ENCODE data around the gene CCDC85C.

CCDC85C gene

DNA sequence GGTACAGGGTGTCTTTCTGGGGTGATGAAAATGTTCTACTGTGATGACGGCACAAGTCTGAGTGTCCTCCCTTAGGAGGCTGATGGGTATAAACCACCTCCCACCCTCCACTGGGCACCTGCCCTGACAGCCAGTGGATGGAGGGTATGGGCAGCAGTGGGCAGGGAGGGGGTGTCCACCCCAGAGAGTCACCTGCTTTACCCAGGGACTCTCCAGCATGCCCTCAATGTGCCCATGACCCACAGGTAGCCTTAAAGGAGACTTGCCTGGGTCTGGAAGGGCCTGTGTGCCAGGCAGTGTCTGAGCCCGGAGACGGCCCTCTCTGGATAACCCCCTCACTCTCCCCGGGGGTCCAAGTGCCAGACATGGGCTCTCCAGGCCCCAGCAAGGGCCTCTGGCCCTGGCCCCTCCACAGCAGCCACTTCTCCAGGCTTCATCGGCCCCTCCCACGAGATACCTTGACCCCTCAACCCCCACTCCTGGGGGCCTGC lies 84.0 kb downstream of the CCDC85C start:
- DNase-seq, result no peak

DNA sequence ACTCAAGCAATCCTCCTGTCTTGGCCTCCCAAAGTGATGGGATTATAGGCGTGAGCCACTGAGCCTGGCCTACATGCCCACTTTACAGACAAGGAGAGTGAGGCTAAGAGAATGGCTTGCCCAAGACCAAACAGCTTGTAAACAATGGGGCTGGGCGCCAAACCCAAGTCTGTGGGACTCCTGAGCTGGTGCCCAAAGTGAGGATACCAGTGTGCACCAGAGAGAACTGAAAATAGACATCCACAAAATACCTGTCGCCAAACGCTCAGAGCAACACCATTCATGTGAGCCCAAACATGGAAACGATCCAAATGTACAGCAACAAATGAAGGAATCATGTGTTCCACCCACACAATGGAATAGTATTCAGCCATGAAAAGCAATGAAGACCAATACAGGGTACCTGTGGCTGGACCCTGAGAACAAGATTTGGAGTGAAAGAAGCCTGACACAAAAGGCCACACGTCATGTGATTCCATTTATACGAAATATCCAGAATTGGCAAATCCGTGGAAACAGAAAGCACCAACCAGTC lies 84.6 kb downstream of the CCDC85C start:
- DNase-seq, result no peak

DNA sequence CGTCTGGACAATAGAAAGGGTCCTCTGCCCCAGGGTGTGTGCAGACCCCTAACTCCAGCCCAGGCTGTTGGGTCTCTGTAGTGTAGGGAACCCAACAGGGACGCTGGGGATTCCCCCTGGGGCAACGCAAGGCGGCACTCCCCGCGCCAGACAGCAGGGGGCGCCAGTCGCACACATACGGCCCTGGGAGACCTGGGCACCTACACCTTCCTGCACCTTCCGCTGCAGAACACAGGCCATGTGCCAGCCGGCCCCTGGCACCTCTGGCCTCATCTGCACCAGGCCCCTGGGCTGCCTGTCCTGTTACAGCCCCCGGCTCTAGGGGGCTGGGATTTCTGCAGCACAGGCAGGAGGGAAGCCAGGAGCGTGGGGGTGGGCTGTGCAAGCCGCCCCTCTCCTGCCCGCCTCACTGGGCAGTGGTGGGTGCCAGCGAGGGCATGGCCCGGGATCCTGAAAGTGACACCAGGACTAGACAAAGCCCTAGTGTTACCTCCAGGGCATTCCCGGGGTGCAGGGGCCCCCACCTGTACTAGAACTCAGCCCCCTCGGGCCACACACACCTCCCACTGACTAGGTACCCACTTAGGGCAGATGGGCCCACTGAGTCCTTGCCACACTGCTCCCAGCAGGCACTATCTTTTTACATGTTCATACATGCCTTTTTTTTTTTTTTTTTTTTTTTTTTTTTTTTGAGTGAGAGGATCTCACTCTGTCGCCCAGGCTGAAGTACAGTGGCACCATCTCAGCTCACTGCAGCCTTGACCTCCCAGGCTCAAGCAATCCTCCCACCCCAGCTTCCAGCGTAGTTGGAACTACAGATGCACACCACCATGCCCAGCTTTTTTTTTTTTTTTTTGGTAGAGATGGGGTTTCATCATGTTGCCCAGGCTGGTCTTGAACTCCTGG lies 85.3 kb downstream of the CCDC85C start:
- DNase-seq, result peak; percentile 51

DNA sequence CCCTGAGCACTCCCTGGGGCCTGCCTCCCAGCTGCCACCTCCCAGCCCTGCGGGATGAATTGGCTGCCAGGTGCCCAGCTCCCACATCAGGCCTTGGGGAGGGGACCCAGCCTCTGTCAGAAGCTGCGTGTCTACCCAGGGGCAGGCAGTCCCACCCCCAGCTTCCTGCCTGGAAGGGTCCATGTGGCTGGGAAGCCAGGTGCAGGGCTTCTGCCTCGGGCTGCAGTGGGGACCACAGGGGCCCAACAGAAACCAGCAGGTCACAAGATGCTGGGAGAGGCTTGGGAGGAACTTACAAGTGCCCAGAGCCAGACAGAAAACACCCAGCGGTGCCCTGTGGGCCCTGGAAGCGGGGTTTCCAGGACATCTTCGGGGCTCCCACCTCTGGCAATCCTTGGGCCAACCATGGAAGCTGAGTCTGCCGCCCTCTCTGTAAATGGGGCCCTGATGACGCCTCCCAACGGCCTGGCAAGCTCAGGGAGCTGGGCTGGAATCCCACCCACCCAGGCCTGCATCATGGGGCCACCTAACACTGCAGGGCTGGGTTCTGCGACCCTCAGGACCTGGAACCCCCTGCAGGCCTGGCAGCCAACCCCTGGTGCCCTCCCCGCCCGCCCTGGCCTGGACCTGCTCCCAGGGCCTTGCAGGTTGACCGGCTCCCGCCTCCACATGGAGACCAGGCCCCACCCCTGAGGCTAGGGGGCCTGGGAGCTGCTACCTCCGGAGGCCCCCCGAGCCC lies 86.2 kb downstream of the CCDC85C start:
- DNase-seq, result no peak

DNA sequence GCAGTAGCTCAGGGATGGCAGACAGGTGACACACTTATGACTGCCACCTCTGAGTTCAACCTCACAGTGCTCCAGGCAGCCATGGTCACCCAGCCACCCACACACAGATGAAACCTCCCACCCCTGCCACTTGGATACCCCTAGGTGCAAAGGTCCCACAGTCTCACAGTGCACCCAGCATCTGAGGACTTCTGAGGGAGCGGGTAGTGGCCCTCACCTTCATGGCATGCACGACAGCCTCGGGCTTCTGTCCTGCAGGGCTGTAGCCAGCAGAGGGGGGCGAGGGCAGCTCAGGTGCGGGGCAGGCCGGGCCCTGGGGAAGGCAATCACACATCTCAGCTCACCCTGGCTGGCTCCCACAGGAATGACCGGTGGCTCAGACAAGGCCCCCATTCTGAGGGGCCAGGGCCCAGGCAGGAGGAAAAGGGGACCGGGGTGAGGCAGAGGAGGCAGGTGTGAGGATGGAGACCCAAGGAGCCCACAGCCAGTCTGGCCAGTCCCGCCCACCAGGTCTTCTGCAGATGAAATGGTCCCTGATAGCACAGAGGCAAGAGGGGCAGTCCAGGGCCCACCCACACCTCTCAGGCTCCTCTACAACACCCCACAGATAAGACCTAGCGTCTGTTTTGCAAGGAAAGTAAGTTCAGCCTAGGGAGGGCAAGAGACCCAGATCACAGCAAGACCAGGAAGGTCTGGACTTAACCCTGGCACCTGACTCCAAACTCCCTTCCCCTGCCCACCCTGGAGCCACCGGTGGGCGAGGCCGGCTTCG lies 87.0 kb downstream of the CCDC85C start:
- DNase-seq, result no peak

DNA sequence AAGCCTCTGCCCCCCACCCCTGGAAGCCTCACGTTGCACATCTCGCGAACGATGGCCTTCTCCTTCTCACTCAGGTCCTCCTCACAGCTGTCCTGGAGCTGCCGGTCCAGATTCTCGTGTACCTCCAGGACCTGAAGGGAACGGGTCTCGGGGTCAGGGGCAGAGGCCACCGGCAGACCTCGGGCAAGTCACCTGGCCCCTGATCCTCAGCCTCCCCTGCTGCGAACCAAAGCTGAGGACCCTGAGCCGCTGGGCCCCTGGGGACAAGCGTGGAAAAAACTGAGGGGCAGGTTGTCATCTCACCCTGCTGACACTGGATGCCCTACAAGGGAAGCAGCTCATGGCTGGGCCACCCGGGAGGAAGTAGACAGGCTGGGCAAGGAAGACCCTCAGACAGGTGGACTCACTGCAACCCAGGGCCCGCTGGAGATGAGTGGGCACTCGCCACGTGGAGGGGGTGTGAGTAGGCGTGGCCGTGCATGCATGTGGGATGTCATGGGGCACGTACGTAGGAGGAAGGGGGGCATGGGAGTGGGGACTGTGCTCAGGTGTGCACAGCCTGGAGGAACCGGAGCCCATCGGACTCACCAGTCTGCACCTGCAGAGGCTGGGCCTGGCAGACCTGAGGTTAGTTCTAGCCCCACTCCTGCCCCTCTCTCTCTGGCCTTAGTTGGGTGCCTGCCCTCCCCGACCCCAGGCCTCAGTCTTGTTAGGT lies 87.7 kb downstream of the CCDC85C start:
- no peak for DNase-seq

DNA sequence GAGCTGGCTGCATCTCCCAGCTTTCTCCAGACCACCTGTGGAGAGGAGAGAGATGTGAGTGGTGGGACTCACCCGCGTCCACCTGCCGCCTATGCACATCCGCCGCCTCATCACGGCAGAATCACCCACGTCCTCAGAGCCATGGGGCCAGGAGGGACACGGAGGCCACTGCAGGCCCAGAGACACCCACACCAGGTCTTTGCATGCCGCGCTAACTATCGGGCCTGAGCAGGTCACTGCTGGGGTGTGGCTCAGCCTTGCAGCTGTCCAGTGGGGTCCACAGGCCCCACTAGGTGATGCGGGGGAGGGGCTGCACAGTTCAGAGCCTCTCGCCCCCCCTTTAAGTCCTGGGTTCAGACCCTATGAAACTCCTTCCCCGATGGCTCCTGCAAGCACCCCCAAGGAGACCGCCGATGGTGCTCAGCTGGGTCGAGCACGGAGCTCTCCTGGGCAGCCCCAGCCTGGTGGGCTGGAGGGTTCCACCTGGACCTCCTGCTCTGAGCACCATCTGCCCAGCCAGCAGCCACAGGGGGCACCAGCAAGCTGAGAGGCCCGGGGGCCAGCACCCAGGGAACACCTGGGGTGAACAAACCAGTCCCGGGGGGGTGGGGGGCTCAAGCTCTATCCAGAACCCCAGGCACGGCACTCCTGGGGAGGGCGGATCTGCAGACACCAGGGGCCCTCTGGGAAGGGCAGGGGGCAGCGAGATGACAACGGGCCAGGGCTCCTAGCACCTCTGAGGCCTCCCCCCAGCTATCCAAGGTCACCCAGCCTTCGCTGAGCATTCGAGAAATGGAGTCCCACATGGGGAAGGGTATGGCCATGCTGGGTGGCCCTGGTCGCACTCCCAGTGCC lies 88.5 kb downstream of the CCDC85C start:
- no peak for DNase-seq

DNA sequence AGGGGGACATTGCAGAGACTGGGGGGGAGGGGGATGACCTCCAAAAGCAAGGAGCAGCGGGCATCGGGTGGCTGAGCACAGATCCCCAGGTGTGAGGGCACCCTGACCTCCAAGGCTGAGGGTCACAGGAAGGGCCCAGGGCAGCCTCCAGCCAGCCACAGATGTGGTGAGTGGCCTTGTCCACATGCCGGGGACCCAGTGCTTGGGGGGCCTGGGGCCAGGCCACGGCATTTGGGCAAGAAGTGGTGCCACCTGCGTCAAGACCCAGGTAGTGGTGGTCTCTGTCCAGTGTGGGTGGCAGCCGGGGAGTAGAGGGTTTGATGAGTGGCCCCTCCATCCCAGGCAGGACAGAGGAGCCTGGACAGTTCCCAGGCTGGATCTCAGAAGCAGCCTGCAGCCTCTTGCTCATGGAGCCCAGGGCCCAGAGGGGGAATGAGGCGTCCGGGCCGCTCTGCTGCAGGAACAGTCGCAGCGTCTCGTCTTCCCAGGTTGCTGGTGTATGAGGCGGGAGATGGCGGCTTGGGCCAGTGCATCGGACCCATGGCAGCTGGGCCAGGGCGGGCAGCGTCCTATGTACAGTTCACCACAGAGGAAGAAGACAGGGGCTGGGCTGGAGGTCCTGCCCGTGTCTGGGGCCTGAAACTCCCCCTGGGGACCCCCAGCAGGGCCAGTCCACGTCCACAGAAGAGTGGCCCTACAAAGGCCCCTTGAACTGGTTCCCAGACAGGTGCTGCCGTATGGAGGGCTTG lies 89.3 kb downstream of the CCDC85C start:
- no peak for DNase-seq

DNA sequence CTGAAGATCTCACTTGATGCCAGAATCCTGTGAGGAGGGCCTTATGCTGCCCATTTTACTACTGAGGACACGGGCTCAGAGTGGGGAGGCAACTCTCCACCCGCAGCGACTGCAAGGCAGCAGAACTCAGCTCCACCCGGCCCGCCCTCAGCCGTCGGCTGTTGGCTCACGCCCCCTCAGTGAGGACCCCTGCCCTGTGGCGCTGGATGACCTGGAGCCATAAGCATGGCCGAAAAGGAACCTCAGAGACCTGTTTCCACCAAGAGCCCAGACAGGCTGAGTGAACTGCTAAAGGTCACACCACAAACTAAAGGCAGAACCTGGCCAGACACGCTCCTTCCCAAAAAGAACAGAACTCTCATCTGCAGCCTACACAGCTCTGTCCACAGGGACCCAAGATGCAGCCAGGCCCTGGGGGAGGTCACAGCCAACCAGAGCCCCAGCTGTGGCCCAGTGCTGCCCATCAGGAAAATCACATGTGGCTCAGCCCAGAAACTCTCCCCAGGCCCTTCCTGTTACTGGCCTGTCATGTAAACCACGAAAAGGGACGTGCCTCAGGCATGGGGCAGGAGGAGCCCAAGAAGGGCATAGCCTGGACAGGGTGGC lies 90.0 kb downstream of the CCDC85C start:
- no peak for DNase-seq

DNA sequence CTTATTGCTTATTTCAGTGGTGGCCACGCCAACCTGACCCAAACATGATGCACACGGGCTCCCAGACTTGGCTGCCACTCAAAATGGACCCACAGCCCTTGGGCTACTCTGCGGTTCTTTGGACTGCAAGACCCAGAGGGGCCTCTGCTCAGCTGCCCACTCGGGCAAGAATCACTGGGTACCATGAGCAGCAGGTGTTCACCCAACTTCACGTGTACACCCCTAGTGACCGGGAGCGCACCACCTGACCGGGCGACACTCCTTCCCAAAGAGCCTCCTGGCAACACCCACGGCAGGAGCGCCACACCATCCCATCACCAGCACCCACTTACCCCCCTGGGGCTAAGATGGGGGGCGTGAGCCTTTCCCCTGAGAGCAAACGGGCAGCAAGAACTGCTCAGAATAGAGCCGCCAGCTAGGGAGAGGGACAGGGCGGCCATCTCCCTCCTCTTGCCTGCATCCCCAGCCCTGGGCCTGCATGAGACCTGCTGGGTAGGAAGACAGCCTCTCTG lies 90.8 kb downstream of the CCDC85C start:
- DNase-seq, result no peak

DNA sequence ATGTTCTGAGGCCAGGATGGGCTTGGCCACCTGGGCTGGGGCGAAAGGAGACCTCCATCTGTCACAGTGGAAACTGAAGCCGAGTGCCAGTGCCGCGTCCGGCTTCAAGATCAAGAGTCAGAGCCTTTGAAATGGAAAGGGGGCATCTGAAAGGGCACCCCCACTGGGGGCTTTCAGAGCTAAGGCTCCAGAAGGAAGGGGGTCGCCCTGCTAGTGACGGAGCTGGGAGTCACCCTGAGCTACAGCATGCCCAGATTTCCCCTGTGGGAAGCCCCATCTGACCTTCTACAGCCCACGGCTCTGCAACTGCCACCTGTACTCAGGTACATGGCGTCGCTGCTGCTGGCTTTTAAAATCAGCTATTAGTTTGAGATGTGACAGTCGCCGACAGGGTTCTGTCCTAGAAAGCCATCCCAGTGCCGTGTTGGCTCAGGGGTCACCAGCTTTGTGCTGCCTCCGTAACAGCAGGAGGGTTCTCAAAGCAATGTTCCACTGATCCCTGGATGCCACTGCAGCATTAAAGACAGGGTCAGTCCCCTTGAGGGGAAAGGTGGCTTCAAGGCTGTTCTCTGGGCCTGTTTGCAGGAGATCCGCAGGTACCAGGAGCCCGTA lies 91.3 kb downstream of the CCDC85C start:
- no peak for DNase-seq

DNA sequence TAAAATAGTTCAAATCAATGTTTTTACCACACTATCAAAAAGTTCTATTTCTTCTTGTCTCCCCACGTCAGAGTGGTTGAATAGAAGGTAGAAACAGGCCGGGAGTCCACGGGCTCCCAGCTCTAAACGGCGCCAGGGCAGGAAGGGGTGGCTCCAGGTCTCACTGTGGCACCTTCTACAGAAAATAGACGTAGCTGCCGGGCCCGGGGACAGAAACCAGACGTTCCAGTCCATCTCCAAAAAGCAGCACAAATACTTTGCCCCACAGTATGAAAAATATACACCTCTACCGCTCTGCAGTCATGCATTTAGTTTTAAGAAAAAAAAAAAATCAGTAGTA lies 91.9 kb downstream of the CCDC85C start:
- no peak for DNase-seq

DNA sequence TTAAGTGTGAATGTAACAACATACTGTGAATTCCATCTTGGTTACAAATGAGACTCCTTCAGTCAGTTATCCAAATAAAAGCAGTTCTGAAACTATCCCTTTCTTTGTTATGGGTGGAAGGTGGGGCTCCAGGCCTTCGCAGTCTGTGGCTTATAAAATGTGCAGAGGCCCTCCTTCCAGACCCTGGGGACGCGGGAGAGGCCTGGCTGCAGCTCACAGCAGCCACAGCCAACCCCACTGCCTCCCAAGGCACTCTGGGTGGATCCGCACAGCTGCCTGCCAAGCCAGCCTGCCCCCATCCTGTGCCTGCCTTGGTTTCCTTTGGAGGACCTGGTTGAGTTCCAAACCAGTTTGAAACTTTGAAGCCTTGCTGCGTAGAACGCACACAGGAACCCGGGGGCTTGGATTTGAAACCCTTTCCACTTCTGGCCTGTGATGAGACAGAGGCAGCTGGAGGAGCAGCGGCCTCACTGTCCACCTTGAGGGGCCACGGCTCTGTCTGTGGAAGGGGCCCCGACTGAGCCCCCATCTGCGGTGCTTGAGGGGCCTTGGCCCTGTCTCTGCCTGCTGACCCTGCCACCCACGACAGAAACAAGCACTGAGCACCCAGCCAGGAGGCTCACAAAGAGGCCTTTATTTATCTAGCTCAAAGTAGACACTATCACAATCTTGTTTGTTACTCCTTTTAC lies 92.4 kb downstream of the CCDC85C start:
- DNase-seq, result no peak

DNA sequence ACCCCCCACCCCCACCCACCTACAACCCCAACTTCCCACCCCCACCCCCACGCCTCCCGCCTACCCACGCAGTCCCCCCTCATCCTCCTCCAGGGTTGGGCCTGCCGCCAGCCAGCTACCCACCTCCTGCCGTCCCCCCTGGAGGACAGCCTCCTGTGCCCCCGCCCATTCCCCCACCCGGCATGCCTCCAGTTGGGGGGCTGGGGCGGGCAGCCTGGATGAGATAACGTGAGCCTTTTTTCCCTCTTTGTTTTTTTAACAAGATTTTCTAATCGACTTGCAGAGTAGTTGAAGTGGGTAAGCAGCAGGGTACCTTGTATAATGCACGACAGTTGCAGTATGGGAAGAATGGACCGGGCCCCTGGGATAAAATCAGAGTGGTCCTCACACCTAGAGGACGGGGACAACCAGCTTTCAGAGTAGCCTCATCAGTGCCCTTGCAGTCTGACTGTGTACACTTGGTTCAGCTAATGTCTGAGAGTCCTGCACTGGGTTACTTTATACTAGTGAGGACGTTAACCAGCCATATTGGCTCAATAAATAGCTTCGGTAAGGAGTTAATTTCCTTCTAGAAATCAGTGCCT lies 93.4 kb downstream of the CCDC85C start:
- no peak for DNase-seq

DNA sequence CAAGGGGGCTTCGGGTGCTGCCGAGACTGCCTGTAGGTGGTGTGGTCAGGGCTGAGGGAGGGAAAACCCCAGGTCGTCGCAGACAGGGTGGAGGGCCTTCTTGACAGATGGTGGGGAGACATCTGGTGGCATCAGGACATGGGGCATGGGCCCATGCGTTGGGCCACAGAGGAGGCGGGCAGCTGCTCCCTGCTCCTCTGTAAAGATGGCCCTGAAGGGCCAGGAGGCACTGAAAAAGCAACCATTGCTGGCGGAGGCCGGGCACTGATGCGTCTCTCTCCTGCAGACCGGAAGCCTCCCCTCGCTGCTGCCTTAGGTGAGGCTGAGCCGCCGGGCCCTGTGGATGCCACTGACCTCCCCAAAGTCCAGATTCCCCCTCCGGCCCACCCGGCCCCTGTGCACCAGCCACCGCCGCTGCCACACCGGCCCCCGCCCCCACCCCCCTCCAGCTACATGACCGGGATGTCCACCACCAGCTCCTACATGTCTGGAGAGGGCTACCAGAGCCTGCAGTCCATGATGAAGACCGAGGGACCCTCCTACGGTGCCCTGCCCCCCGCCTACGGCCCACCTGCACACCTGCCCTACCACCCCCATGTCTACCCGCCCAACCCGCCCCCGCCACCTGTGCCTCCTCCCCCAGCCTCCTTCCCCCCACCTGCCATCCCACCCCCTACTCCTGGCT lies 94.0 kb downstream of the CCDC85C start:
- DNase-seq, result no peak

DNA sequence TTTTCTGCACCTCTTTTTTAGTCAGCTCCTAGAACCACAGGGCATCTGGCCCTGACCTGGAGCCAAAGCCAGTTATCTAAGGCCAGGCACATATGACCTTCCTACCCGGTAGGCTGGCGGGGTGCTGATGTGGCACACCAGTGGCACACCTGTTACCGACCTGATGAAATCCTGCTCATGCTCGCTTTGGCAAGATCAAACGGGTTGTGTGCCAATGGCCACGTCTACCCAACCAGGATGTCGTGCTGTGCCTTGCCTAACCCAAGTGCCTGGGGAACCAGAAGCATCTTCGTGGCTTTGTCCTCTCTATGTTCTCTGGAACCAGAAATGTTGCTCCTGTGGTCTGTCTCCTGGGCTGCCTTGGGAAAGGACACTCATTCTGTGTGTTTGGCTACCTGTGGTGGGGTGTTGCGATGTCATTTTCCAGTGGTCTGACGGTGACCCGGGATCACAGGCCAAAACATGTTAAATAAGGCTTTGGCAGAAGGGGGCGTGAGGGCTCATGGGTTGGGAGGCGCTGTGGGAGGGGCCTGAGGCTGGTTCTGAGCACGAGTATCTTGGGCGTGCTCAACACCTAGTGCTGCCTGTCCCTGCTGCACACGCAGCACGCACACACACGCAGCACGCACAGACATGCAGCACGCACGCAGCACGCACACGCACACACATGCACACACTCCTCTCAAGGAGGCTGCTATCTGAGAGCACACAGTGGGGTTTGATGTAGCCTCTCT lies 94.9 kb downstream of the CCDC85C start:
- no peak for DNase-seq

Measured in NCI-H1092 (cell line).